SK-N-DZ (cell line): ENCODE data around the gene OTUB1.

Experiments
- DNase-seq: peaks from one replicate; pipeline ENCODE4 v3.0.0-alpha.2; 2015; ENCODE audit warnings: low spot score

The OTUB1 gene

GRCh38 chr11:64022125-64022784, 36.0 kb downstream of the OTUB1 start:
- no peak for DNase-seq

GRCh38 chr11:64023712-64024710, 37.8 kb downstream of the OTUB1 start:
- peak; percentile 67 for DNase-seq

- no peak for DNase-seq
Measured at GRCh38 chr11:64025205-64025604, 39.0 kb downstream of the OTUB1 start.

GRCh38 chr11:64026575-64027205, 40.5 kb downstream of the OTUB1 start:
- DNase-seq, result no peak

GRCh38 chr11:64027651-64028397, 41.6 kb downstream of the OTUB1 start:
- DNase-seq, result no peak

- peak; percentile 72 for DNase-seq
Measured at GRCh38 chr11:64028398-64029115, 42.3 kb downstream of the OTUB1 start.

GRCh38 chr11:64029773-64030172, 43.5 kb downstream of the OTUB1 start:
- DNase-seq, result no peak

- no peak for DNase-seq
Measured at GRCh38 chr11:64031001-64031400, 44.8 kb downstream of the OTUB1 start.

- DNase-seq, result no peak
Measured at GRCh38 chr11:64032050-64032449, 45.8 kb downstream of the OTUB1 start.

GRCh38 chr11:64034411-64034811, 48.2 kb downstream of the OTUB1 start:
- DNase-seq, result peak; percentile 66

GRCh38 chr11:64035081-64035524, 48.9 kb downstream of the OTUB1 start:
- DNase-seq, result no peak

- DNase-seq, result no peak
Measured at GRCh38 chr11:64035576-64035975, 49.3 kb downstream of the OTUB1 start, which contains the start of gene FLRT1. Gene FLRT1 (plus strand): TSS chr11:64035931. CDS start chr11:64116268, 80,337 bp downstream.

GRCh38 chr11:64036087-64037026, 50.1 kb downstream of the OTUB1 start:
- no peak for DNase-seq

- DNase-seq, result no peak
Measured at GRCh38 chr11:64037027-64037634, 50.9 kb downstream of the OTUB1 start.

- no peak for DNase-seq
Measured at GRCh38 chr11:64038500-64038899, 52.3 kb downstream of the OTUB1 start.

- DNase-seq, result no peak
Measured at GRCh38 chr11:64039012-64039665, 52.9 kb downstream of the OTUB1 start.

- DNase-seq, result no peak
Measured at GRCh38 chr11:64040684-64041322, 54.6 kb downstream of the OTUB1 start.

- no peak for DNase-seq
Measured at GRCh38 chr11:64041846-64042245, 55.6 kb downstream of the OTUB1 start.
